Glomerular visceral epithelial cell (primary cell): ENCODE measurements around the gene RNF220.
A peak's percentile ranks its signal among the peaks of the same experiment; 100 is the strongest.

Source experiments
- DNase-seq: peaks from one replicate; pipeline ENCODE4 v3.0.0-alpha.2; 2016; ENCODE audit errors: extremely low spot score

RNF220 gene

GRCh38 chr1:44405031-44405797 is at the start of gene RNF220:
Gene RNF220, plus strand, starts transcription at chr1:44405255.
- DNase-seq = peak; percentile 50

- DNase-seq = no peak
These were observed 49.3 kb upstream of the RNF220 start for GRCh38 chr1:44355582-44356305.

DNA sequence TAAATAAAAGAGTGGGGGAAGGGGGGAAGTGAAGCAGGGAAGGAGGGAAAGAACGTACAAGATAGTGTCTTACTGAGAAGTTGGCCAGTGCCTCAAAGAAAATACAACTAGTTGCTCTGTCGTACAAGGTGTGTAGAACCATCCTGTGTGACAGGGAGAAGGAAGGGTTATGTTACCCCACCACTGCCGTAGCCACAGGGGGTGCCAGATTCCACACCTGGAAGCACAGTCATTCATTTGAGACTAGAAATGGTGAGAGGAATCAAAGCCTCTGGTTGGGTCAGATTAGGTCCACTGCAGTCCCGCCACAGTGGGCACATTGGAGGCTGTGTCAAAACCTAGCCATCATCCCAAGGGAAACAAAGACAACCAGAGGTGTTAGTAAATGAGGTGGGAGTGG is 47.3 kb upstream of the RNF220 start:
- DNase-seq = no peak

- DNase-seq = no peak
These were observed 45.7 kb upstream of the RNF220 start for GRCh38 chr1:44359234-44359935.

DNA sequence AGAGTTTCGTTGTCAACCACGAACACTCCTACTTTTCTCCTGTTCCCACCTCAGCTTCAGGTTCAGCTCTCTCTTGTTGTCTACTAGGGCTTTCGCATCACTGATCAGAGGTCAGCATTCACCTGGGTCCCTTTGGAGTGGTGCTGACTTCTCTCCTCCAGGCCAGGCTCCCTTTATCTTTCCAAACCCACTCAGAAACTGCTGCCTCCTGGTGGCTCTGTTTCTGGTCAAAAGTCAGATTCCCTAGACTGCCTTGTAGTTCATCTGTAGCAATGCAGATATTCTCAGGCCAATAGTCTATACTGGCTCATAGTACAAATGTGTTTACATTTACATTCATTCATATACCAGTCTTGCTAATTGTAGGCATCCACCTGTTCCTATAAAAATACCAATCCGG is 43.6 kb upstream of the RNF220 start:
- DNase-seq = no peak

DNA sequence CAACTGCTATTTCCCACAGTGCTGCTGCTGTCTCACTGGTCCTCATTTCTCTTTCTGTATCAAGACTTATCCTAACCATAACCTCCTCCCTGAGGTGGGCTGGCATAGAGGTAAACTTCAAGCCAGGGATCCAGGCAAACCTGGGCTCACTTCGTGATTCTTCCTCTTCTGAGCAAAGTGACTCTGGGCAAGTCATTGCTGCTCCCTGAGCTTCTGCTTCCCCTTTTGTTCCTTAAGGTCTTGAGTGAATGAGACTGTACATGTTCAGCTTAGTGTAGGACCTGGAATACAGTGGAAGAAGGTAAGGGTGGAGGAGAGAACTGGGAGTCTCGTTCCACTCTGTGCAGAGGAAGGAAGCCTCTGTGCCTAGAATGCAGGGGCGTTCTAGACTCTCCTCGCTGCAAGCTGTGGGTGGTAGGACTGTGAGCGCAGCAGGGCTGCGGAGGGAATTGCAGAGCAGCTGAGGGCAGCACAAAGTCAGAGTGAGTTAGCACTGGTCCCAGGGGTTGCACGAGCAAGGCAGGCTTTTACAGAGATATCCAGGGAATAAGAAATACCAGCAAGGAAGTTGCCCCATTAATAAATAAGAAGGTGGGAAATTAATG is 38.6 kb upstream of the RNF220 start:
- no peak for DNase-seq

GRCh38 chr1:44367944-44368343 is 37.1 kb upstream of the RNF220 start:
- DNase-seq = no peak

GRCh38 chr1:44368471-44369151 is 36.4 kb upstream of the RNF220 start:
- no peak for DNase-seq

DNA sequence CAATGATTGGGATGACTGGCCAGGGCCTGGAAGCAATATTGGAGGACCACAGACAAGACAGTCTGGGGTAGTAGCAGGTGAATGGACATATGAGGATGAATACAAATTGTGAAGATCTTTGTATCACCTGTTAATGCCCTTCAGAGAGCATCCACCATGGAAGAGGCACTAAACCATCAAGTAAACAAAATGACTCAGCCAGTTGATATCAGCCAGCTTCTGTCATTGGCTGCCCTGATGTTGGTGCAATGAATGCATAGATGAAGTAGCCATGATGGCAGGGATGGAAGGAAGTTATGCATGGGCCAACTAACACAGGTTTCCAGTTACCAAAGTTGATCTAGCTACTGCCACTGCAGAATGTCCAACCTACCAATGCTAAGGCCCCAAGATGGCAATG is 33.8 kb upstream of the RNF220 start:
- no peak for DNase-seq

GRCh38 chr1:44375547-44375946 is 29.5 kb upstream of the RNF220 start:
- no peak for DNase-seq

GRCh38 chr1:44377925-44378784 is 26.9 kb upstream of the RNF220 start:
- peak; percentile 46 for DNase-seq

GRCh38 chr1:44380666-44381177 is 24.3 kb upstream of the RNF220 start:
- no peak for DNase-seq

DNA sequence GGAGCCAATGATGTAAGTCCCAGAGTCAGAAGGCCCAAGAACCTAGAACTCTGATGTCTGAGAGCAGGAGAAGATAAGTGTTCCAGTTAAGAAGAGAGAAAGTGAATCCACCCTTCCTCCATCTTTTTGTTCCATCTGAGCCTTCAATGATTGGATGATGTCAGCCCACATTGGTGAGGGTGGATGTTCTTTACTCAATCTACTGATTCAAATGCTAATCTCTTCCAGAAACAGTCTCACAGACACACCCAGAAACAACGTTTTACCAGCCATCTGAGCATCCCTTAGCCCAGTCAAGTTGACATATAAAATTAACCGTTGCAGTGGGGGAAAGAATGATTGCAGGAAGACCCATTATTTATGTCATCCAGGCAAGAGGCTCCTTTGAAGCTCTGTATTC is 16.5 kb upstream of the RNF220 start:
- DNase-seq = no peak

- no peak for DNase-seq
These were observed 15.6 kb upstream of the RNF220 start for GRCh38 chr1:44389437-44389836.

GRCh38 chr1:44390277-44390676 is 14.8 kb upstream of the RNF220 start:
- peak; percentile 60 for DNase-seq

GRCh38 chr1:44401256-44402228 is 3.5 kb upstream of the RNF220 start:
- DNase-seq = no peak

- DNase-seq = no peak
These were observed 1.0 kb downstream of the RNF220 start for GRCh38 chr1:44405798-44406736.

DNA sequence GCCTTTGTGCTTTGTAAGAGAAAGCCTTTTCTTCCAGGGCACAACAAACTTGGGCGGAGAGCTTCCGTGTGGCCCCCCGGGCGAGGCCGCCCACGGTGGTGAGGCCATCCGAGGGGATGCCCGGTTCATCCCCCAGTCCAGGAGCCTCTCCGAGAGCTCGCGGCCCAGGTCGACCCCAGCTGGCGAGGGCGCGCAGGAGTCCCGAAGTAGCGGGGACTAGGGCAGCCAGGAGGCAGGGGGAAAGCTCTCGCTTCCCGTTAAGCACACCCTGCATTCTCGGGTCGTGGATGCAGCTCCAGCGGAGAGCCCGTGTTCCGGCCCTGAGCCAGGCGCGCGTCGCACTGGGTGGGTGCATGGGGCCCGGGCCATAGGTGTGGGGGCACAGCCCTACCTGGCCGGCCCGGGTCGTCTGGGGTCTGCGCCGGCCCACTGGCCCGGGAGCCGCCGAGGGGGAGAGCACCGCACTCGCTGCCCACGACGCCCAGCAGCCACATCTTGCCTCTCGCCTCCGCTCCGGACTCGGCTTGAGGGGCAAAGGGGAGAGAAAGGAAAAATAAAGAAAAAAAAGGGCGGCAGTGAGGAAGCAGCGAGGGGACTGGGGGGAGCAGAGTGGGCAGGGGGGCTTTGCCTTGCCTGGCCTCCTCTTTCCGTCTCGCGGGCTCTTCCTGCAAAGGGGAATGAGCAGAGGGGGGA is 1.8 kb downstream of the RNF220 start:
- no peak for DNase-seq
